Stimulated activated CD4-positive, alpha-beta T cell treated with anti-CD3 and anti-CD28 coated beads, Interleukin-4, amount 100 ng/mL, for 1 hour (primary cell): ENCODE results near the gene GCH1.
A peak's percentile ranks its signal among the peaks of the same experiment; 100 is the strongest.
"Not testable (repeated sequence)": the region's sequence is repeated elsewhere in the genome, so short reads cannot be mapped to it uniquely, and the experiment has no call there.

Experiments
- DNase-seq: peaks from one replicate; pipeline ENCODE4 v3.0.0-alpha.2; 2020

The GCH1 gene

GRCh38 chr14:54817506-54817905 is 85.1 kb downstream of the GCH1 start:
- DNase-seq = no peak

- no peak for DNase-seq
Observed at GRCh38 chr14:54816450-54816849, 86.2 kb downstream of the GCH1 start.

GRCh38 chr14:54815515-54815914 is 87.1 kb downstream of the GCH1 start:
- DNase-seq = no peak

- no peak for DNase-seq
Observed at GRCh38 chr14:54815016-54815415, 87.6 kb downstream of the GCH1 start.

GRCh38 chr14:54814076-54814475 is 88.5 kb downstream of the GCH1 start:
- DNase-seq = peak; percentile 19

- DNase-seq = no peak
Observed at GRCh38 chr14:54813081-54813480, 89.5 kb downstream of the GCH1 start.

- DNase-seq = no peak
Observed at GRCh38 chr14:54812617-54813016, 90.0 kb downstream of the GCH1 start.

- no peak for DNase-seq
Observed at GRCh38 chr14:54809767-54810166, 92.9 kb downstream of the GCH1 start.

- DNase-seq = no peak
Observed at GRCh38 chr14:54808326-54809161, 94.1 kb downstream of the GCH1 start.

GRCh38 chr14:54807881-54808280 is 94.7 kb downstream of the GCH1 start:
- no peak for DNase-seq

- DNase-seq = no peak
Observed at GRCh38 chr14:54807428-54807827, 95.2 kb downstream of the GCH1 start.

- no peak for DNase-seq
Observed at GRCh38 chr14:54806616-54807015, 96.0 kb downstream of the GCH1 start.

GRCh38 chr14:54805445-54806322 is 96.9 kb downstream of the GCH1 start:
- peak; percentile 77 for DNase-seq

GRCh38 chr14:54805070-54805444 is 97.6 kb downstream of the GCH1 start:
- no peak for DNase-seq

- no peak for DNase-seq
Observed at GRCh38 chr14:54804538-54805041, 98.0 kb downstream of the GCH1 start.

- DNase-seq = no peak
Observed at GRCh38 chr14:54803926-54804537, 98.6 kb downstream of the GCH1 start.

GRCh38 chr14:54803396-54803795 is 99.2 kb downstream of the GCH1 start:
- DNase-seq = no peak

- not testable (repeated sequence) for DNase-seq
Observed at GRCh38 chr14:54801482-54801881, 101.1 kb downstream of the GCH1 start.

- DNase-seq = no peak
Observed at GRCh38 chr14:54798465-54799124, 104.0 kb downstream of the GCH1 start.

- DNase-seq = no peak
Observed at GRCh38 chr14:54797986-54798385, 104.6 kb downstream of the GCH1 start.

GRCh38 chr14:54797556-54797955 is 105.1 kb downstream of the GCH1 start:
- DNase-seq = no peak

GRCh38 chr14:54796961-54797360 is 105.7 kb downstream of the GCH1 start:
- DNase-seq = no peak

GRCh38 chr14:54794796-54795195 is 107.8 kb downstream of the GCH1 start:
- no peak for DNase-seq
